HG02884 (cell line): ENCODE measurements around the gene LAMA5.

Source experiments
- ATAC-seq: cut with Tn5 transposase; IDR thresholded peaks from one replicate; pipeline ENCODE4 v1.9.1; 2021; ENCODE audit warnings: mild to moderate bottlenecking, moderate library complexity; ENCODE audit not compliant: unreplicated experiment

Gene LAMA5

GRCh38 chr20:62405108-62405980 lies 38.2 kb upstream of the LAMA5 start:
- no peak for ATAC-seq

- no peak for ATAC-seq
Observed at GRCh38 chr20:62404761-62405107, 37.6 kb upstream of the LAMA5 start.

- ATAC-seq: no peak
Observed at GRCh38 chr20:62404112-62404665, 37.1 kb upstream of the LAMA5 start.

GRCh38 chr20:62403331-62403730 lies 36.2 kb upstream of the LAMA5 start:
- no peak for ATAC-seq

- ATAC-seq: no peak
Observed at GRCh38 chr20:62402456-62403150, 35.5 kb upstream of the LAMA5 start.

- no peak for ATAC-seq
Observed at GRCh38 chr20:62401331-62401779, 34.2 kb upstream of the LAMA5 start.

- ATAC-seq: no peak
Observed at GRCh38 chr20:62400541-62400940, 33.4 kb upstream of the LAMA5 start.

- no peak for ATAC-seq
Observed at GRCh38 chr20:62400021-62400420, 32.9 kb upstream of the LAMA5 start.

GRCh38 chr20:62398120-62398821 lies 31.2 kb upstream of the LAMA5 start:
- ATAC-seq: no peak

- ATAC-seq: no peak
Observed at GRCh38 chr20:62396367-62397239, 29.5 kb upstream of the LAMA5 start.

GRCh38 chr20:62395311-62396242 lies 28.5 kb upstream of the LAMA5 start:
- no peak for ATAC-seq

GRCh38 chr20:62394248-62395245 lies 27.4 kb upstream of the LAMA5 start:
- no peak for ATAC-seq

- ATAC-seq: no peak
Observed at GRCh38 chr20:62393830-62394229, 26.7 kb upstream of the LAMA5 start.

GRCh38 chr20:62393335-62393665 lies 26.2 kb upstream of the LAMA5 start:
- no peak for ATAC-seq

- no peak for ATAC-seq
Observed at GRCh38 chr20:62392621-62393334, 25.7 kb upstream of the LAMA5 start.

GRCh38 chr20:62392077-62392418 lies 24.9 kb upstream of the LAMA5 start:
- no peak for ATAC-seq

- ATAC-seq: no peak
Observed at GRCh38 chr20:62391165-62392076, 24.3 kb upstream of the LAMA5 start.
